Natural killer cell (primary cell): Measurements from ENCODE around the gene C2CD2. TPM values are rescaled to one million over a fixed set of nuclear protein-coding genes. Genes with fewer than 3 reads are reported as not detected.

Experiments
- ATAC-seq, 3 donors: fragments of 150-1000 bp in 2 of 3; fragments of 200-7000 bp in 1 of 3; cut with Tn5 transposase; 1 replicate in 1 of 3; 2 replicates in 2 of 3; pipeline ENCODE4 v1.10.0; 2021; ENCODE audit warnings: mild to moderate bottlenecking in 2 of 3, moderate library complexity in 2 of 3
- DNase-seq, 2 donors: peaks; one replicate each; pipeline versions ENCODE4 v3.0.0 to v3.0.0-alpha.2; 2013 to 2021; ENCODE audit warnings: mixed read lengths in 1 of 2
- H3K27ac ChIP-seq: one replicate; pipeline ENCODE4 v1.5.1; 2013; ENCODE audit warnings: mild to moderate bottlenecking, low read length
- H3K27me3 ChIP-seq: one replicate; pipeline ENCODE4 v1.6.1; 2013; ENCODE audit warnings: low read length; ENCODE audit not compliant: control insufficient read depth, insufficient read depth
- H3K36me3 ChIP-seq: one replicate; pipeline ENCODE4 v1.6.1; 2013; ENCODE audit warnings: low read length; ENCODE audit not compliant: control insufficient read depth, insufficient read depth
- H3K4me1 ChIP-seq: one replicate; pipeline ENCODE4 v1.6.1; 2013; ENCODE audit warnings: low read length; ENCODE audit not compliant: control insufficient read depth, insufficient read depth
- H3K4me3 ChIP-seq: one replicate; pipeline ENCODE4 v1.5.1; 2013; ENCODE audit warnings: low read length
- H3K9me3 ChIP-seq: one replicate; pipeline ENCODE4 v1.6.1; 2013; ENCODE audit warnings: low read length; ENCODE audit not compliant: control insufficient read depth, insufficient read depth
- H3K27ac Mint-ChIP-seq, 2 donors: one replicate each; pipeline ENCODE4 v1.8.0; 2022; ENCODE audit warnings: mild to moderate bottlenecking in 2 of 2, mixed read lengths in 2 of 2, moderate library complexity in 1 of 2
- H3K27me3 Mint-ChIP-seq, 2 donors: one replicate each; pipeline ENCODE4 v1.8.0; 2022; ENCODE audit warnings: low read depth in 2 of 2, mixed read lengths in 2 of 2
- H3K36me3 Mint-ChIP-seq: one replicate; pipeline ENCODE4 v1.8.0; 2022; ENCODE audit warnings: mixed read lengths
- H3K4me1 Mint-ChIP-seq, 2 donors: one replicate each; pipeline ENCODE4 v1.8.0; 2022; ENCODE audit warnings: mixed read lengths in 2 of 2
- H3K4me3 Mint-ChIP-seq: one replicate; pipeline ENCODE4 v1.8.0; 2022; ENCODE audit warnings: mild to moderate bottlenecking, moderate library complexity, mixed read lengths
- H3K9me3 Mint-ChIP-seq, 2 donors: one replicate each; pipeline ENCODE4 v1.8.0; 2022; ENCODE audit warnings: mixed read lengths in 2 of 2
- WGBS: methylation state at CpG from one replicate; pipeline ENCODE4 v1.1.7; 2013; ENCODE audit warnings: missing lambda C conversion rate; ENCODE audit not compliant: insufficient coverage; 5-methylcytosine and 5-hydroxymethylcytosine counted together
- intact Hi-C: fragments of 100-400 bp; cut with micrococcal nuclease; formaldehyde crosslinking; loops from one replicate; pipeline ENCODE4 v1.14.2; 2022
- total RNA-seq, 4 donors: library from RNA; stranded (reverse); fragments of 120-200 nt in 1 of 4; gene quantifications; one replicate each; pipeline versions ENCODE4 v1.2.3 to v1.2.4, GENCODE V29; 2013 to 2022
- TF ChIP-seq, protein P1 (sequence below): fragments of 200-600 bp; IDR thresholded peaks from one replicate; pipeline ENCODE4 v1.8.0; 2022; ENCODE audit warnings: antibody characterized with exemption

C2CD2 gene
- total RNA-seq, 3 donors from 2014 or later (not counting 1 experiment from before 2014, with no cell fraction given): 2.1 to 10.1 (median 8.9) TPM

- Mint-ChIP-seq H3K4me3 (no peak overlapping the region), H3K27me3 (peaks cover 11 to 15% of the 10 kb centered on the region in 2 donors), H3K9me3 (no peaks in the 10 kb centered on the region), H3K27ac (no peak overlapping the region), H3K36me3 (peaks cover 7% of the 10 kb centered on the region), H3K4me1 (no peaks in the 10 kb centered on the region)
- peaks cover 8% of the 10 kb centered on the region for H3K4me1 ChIP-seq
- TF ChIP-seq, protein P1, sequence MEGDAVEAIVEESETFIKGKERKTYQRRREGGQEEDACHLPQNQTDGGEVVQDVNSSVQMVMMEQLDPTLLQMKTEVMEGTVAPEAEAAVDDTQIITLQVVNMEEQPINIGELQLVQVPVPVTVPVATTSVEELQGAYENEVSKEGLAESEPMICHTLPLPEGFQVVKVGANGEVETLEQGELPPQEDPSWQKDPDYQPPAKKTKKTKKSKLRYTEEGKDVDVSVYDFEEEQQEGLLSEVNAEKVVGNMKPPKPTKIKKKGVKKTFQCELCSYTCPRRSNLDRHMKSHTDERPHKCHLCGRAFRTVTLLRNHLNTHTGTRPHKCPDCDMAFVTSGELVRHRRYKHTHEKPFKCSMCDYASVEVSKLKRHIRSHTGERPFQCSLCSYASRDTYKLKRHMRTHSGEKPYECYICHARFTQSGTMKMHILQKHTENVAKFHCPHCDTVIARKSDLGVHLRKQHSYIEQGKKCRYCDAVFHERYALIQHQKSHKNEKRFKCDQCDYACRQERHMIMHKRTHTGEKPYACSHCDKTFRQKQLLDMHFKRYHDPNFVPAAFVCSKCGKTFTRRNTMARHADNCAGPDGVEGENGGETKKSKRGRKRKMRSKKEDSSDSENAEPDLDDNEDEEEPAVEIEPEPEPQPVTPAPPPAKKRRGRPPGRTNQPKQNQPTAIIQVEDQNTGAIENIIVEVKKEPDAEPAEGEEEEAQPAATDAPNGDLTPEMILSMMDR: no peak
- H3K4me3 ChIP-seq: no peak overlapping the region
- WGBS: 96% methylated on average over 8 of the region's 8 CpGs
- intact Hi-C loops: no loop called here
- H3K27ac ChIP-seq: no peak overlapping the region
- H3K27me3 ChIP-seq: no peaks in the 10 kb centered on the region
- ATAC-seq (no peak), DNase-seq (no peak)
- H3K36me3 ChIP-seq: no peaks in the 10 kb centered on the region
- H3K9me3 ChIP-seq: peaks cover 3% of the 10 kb centered on the region
Measured at GRCh38 chr21:41976611-41977010, 22.8 kb upstream of the C2CD2 start.

- ATAC-seq: no peak
- Histone ChIP-seq H3K36me3 (no peaks in the 10 kb centered on the region), H3K9me3 (peaks cover 3% of the 10 kb centered on the region), H3K27ac (no peak overlapping the region), H3K27me3 (no peaks in the 10 kb centered on the region), H3K4me3 (no peak overlapping the region), H3K4me1 (peaks cover 8% of the 10 kb centered on the region)
- Mint-ChIP-seq H3K27ac (no peak overlapping the region), H3K4me1 (no peaks in the 10 kb centered on the region), H3K4me3 (no peak overlapping the region), H3K36me3 (peaks cover 7% of the 10 kb centered on the region), H3K27me3 (peaks cover 11 to 12% of the 10 kb centered on the region in 2 donors), H3K9me3 (no peaks in the 10 kb centered on the region)
- intact Hi-C loops: no loop called here
- WGBS: 93% methylated on average over 14 of the region's 17 CpGs
- DNase-seq: no peak
- TF ChIP-seq, protein P1: no peak
Measured at GRCh38 chr21:41975391-41976272, 21.8 kb upstream of the C2CD2 start.

- Histone ChIP-seq H3K4me3 (no peak overlapping the region), H3K27ac (no peak overlapping the region), H3K9me3 (peaks cover 3% of the 10 kb centered on the region), H3K36me3 (no peaks in the 10 kb centered on the region), H3K27me3 (no peaks in the 10 kb centered on the region), H3K4me1 (peaks cover 8% of the 10 kb centered on the region)
- ATAC-seq: no peak
- no peak overlapping the region for H3K4me3 Mint-ChIP-seq
- H3K36me3 Mint-ChIP-seq: peaks cover 7% of the 10 kb centered on the region
- intact Hi-C loops: no loop called here
- no peaks in the 10 kb centered on the region for H3K4me1 Mint-ChIP-seq
- 86% methylated on average over 4 of the region's 4 CpGs for WGBS
- H3K9me3 Mint-ChIP-seq: no peaks in the 10 kb centered on the region
- peaks cover 9 to 10% of the 10 kb centered on the region in 2 donors for H3K27me3 Mint-ChIP-seq
- H3K27ac Mint-ChIP-seq: no peak overlapping the region
- TF ChIP-seq, protein P1: no peak
- no peak for DNase-seq
Measured at GRCh38 chr21:41974752-41975053, 20.9 kb upstream of the C2CD2 start.
